Hair follicular keratinocyte (primary cell): Measurements from ENCODE around the gene VSIG4. TPM values are rescaled to one million over a fixed set of nuclear protein-coding genes. Genes with fewer than 3 reads are reported as not detected.

Source experiments
- total RNA-seq: library from RNA; depleted of rRNA; stranded (reverse); fragments of >200 nt; gene quantifications from 2 replicates; pipeline ENCODE4 v1.2.3, GENCODE V29; 2015

Gene VSIG4
- not detected in 2 replicates for total RNA-seq

GRCh38 chrX:66039944-66040343 is at the start of gene VSIG4:
Gene VSIG4 (minus strand): TSS chrX:66040080. CDS start chrX:66039998, 82 bp downstream.

Other genes starting within 250 kb of the VSIG4 start
- 1.7 and 6.5 TPM in 2 replicates for gene HEPH, start 124.2 kb upstream of the VSIG4 start, total RNA-seq